Breast epithelium (tissue), 3 donors: ENCODE results near the gene CHFR.
"Not testable (repeated sequence)": the region's sequence is repeated elsewhere in the genome, so short reads cannot be mapped to it uniquely, and the experiment has no call there.

ENCODE experiments used
- CTCF ChIP-seq, 3 donors: fragments of 450-650 bp; IDR thresholded peaks; one replicate each; pipeline ENCODE4 v1.5.1; 2016 to 2017; ENCODE audit warnings: antibody characterized with exemption in 3 of 3, mild to moderate bottlenecking in 3 of 3, moderate library complexity in 3 of 3
- POLR2A ChIP-seq: fragments of 450-650 bp; IDR thresholded peaks from one replicate; pipeline ENCODE4 v1.6.1; 2016; ENCODE audit warnings: antibody characterized with exemption, mild to moderate bottlenecking, moderate library complexity

GRCh38 chr12:132809391-132809790 is 78.0 kb downstream of the CHFR start:
- TF ChIP-seq CTCF (IDR thresholded peaks at IDR 0.05); POLR2A: not testable (repeated sequence)
